Gastroesophageal sphincter (tissue), 4 donors: ENCODE results near the gene HS3ST1. TPM values are rescaled to one million over a fixed set of nuclear protein-coding genes. Genes with fewer than 3 reads are reported as not detected.

ENCODE experiments used
- ATAC-seq: fragments of 150-250 bp; one replicate; pipeline ENCODE4 v1.9.1; 2016; ENCODE audit warnings: mild to moderate bottlenecking, moderate library complexity
- H3K27ac ChIP-seq, 4 donors: fragments of 200-600 bp; sonication (generic) in 3 of 4; 1 replicate in 3 of 4; 2 replicates in 1 of 4; pipeline ENCODE4 v1.5.1; 2016 to 2019
- H3K27me3 ChIP-seq: fragments of 200-600 bp; sonication (generic); one replicate; pipeline ENCODE4 v1.5.1; 2019
- H3K36me3 ChIP-seq, 2 donors: fragments of 200-600 bp; sonication (generic); one replicate each; pipeline ENCODE4 v1.5.1; 2019; ENCODE audit warnings: control low read depth in 1 of 2
- H3K4me1 ChIP-seq, 3 donors: fragments of 200-600 bp; sonication (generic); 1 replicate in 2 of 3; 2 replicates in 1 of 3; pipeline ENCODE4 v1.5.1; 2016 to 2019; ENCODE audit warnings: control low read depth in 2 of 3
- H3K4me3 ChIP-seq, 2 donors: fragments of 200-600 bp; sonication (generic); one replicate each; pipeline ENCODE4 v1.5.1; 2019; ENCODE audit warnings: mild to moderate bottlenecking in 1 of 2, moderate library complexity in 1 of 2
- H3K9me3 ChIP-seq, 3 donors: fragments of 200-600 bp; sonication (generic); one replicate each; pipeline ENCODE4 v1.5.1; 2017 to 2019; ENCODE audit warnings: control low read depth in 2 of 3
- EP300 ChIP-seq: sonication (generic); formaldehyde crosslinking; IDR thresholded peaks from one replicate; pipeline ENCODE4 v1.6.1; 2017; ENCODE audit warnings: antibody characterized with exemption, mild to moderate bottlenecking
- POLR2A ChIP-seq, 2 donors: fragments of 450-650 bp; IDR thresholded peaks; one replicate each; pipeline ENCODE4 v1.6.1; 2017; ENCODE audit warnings: antibody characterized with exemption in 2 of 2, mild to moderate bottlenecking in 2 of 2, moderate library complexity in 1 of 2
- POLR2AphosphoS5 ChIP-seq: sonication (generic); formaldehyde crosslinking; IDR thresholded peaks from one replicate; pipeline ENCODE4 v1.6.1; 2017; ENCODE audit warnings: antibody characterized with exemption
- WGBS, 2 donors: methylation state at CpG; one replicate each; pipeline ENCODE4 v1.1.5; 2018; ENCODE audit warnings: low coverage in 1 of 2; 5-methylcytosine and 5-hydroxymethylcytosine counted together
- total RNA-seq, 4 donors: library from RNA; depleted of rRNA; stranded (reverse); fragments of >200 nt; gene quantifications; one replicate each; pipeline ENCODE4 v1.1.0, GENCODE V29; 2016
- TF ChIP-seq, protein P1 (sequence below), 4 experiments: fragments of 200-600 bp in 2 of 4; fragments of 450-650 bp in 2 of 4; sonication (generic) in 1 of 4; IDR thresholded peaks; one replicate each; pipeline ENCODE4 v1.5.1; 2017 to 2019; ENCODE audit warnings: antibody characterized with exemption in 4 of 4, mild to moderate bottlenecking in 2 of 4, moderate library complexity in 2 of 4

The HS3ST1 gene
- total RNA-seq, 4 donors from 2014 or later: 0.66 to 2.0 (median 1.4) TPM

GRCh38 chr4:11408233-11408967 lies 20.3 kb downstream of the HS3ST1 start:
- H3K27me3 ChIP-seq: no peaks in the 10 kb centered on the region
- H3K36me3 ChIP-seq: no peaks in the 10 kb centered on the region
- no peaks in the 10 kb centered on the region for H3K4me1 ChIP-seq
- TF ChIP-seq, protein P1, sequence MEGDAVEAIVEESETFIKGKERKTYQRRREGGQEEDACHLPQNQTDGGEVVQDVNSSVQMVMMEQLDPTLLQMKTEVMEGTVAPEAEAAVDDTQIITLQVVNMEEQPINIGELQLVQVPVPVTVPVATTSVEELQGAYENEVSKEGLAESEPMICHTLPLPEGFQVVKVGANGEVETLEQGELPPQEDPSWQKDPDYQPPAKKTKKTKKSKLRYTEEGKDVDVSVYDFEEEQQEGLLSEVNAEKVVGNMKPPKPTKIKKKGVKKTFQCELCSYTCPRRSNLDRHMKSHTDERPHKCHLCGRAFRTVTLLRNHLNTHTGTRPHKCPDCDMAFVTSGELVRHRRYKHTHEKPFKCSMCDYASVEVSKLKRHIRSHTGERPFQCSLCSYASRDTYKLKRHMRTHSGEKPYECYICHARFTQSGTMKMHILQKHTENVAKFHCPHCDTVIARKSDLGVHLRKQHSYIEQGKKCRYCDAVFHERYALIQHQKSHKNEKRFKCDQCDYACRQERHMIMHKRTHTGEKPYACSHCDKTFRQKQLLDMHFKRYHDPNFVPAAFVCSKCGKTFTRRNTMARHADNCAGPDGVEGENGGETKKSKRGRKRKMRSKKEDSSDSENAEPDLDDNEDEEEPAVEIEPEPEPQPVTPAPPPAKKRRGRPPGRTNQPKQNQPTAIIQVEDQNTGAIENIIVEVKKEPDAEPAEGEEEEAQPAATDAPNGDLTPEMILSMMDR (IDR thresholded peaks at IDR 0.05): no peak
- TF ChIP-seq EP300: no peak
- TF ChIP-seq POLR2AphosphoS5: no peak
- TF ChIP-seq POLR2A (IDR thresholded peaks at IDR 0.05): no peak
- H3K9me3 ChIP-seq: no peaks in the 10 kb centered on the region
- H3K4me3 ChIP-seq: no peak overlapping the region
- no peak overlapping the region for H3K27ac ChIP-seq
- 88 to 92% methylated on average over 2 to 5 of the region's 5 CpGs for WGBS, 2 donors
- no peak for ATAC-seq

GRCh38 chr4:11407551-11407950 lies 21.1 kb downstream of the HS3ST1 start:
- TF ChIP-seq POLR2A (IDR thresholded peaks at IDR 0.05) (no peak), POLR2AphosphoS5 (no peak), EP300 (no peak)
- TF ChIP-seq, protein P1 (IDR thresholded peaks at IDR 0.05): no peak
- no peak for ATAC-seq
- H3K27ac ChIP-seq: no peak overlapping the region
- no peaks in the 10 kb centered on the region for H3K4me1 ChIP-seq
- H3K36me3 ChIP-seq: no peaks in the 10 kb centered on the region
- no peak overlapping the region for H3K4me3 ChIP-seq
- WGBS, 2 donors: 79 to 85% methylated on average over 2 to 3 of the region's 3 CpGs
- no peaks in the 10 kb centered on the region for H3K27me3 ChIP-seq
- no peaks in the 10 kb centered on the region for H3K9me3 ChIP-seq

- no peaks in the 10 kb centered on the region for H3K27me3 ChIP-seq
- no peak for ATAC-seq
- no peak overlapping the region for H3K27ac ChIP-seq
- H3K36me3 ChIP-seq: peaks cover 0 to 7% of the 10 kb centered on the region in 2 donors
- no peaks in the 10 kb centered on the region for H3K4me1 ChIP-seq
- H3K4me3 ChIP-seq: no peak overlapping the region
- peaks cover 0 to 5% (median 0%) of the 10 kb centered on the region in 3 donors for H3K9me3 ChIP-seq
- WGBS, 2 donors: 77% methylated on average over 2 of the region's 2 CpGs; no CpG with 5 or more reads in 1 of the 2 donors
- no peak for TF ChIP-seq POLR2AphosphoS5
- TF ChIP-seq, protein P1 (IDR thresholded peaks at IDR 0.05): no peak
Measured at GRCh38 chr4:11404431-11404830, 24.3 kb downstream of the HS3ST1 start.

DNA sequence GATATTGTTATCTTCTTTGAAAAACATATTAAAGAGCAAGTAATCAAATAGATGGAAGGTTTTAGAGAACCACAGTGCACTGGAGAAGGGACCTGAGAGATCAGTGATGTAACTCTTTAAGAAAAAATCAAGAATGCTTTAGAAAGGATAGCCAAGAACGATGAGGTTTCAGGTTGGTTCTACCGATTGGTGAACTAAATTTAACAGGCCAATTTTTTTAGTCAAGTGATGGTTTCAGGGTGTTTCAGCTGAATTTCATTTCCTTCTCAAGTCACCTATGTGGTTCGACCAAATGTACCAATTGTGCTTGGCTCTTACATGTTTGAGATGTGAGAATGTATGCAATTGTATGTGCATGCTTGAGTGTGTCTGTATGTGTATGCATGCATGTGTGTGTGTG lies 26.5 kb downstream of the HS3ST1 start:
- Histone ChIP-seq H3K4me1 (no peaks in the 10 kb centered on the region), H3K27me3 (no peaks in the 10 kb centered on the region), H3K36me3 (peaks cover 0 to 14% of the 10 kb centered on the region in 2 donors), H3K9me3 (peaks cover 0 to 8% (median 0%) of the 10 kb centered on the region in 3 donors), H3K4me3 (no peak overlapping the region), H3K27ac (no peak overlapping the region)
- TF ChIP-seq POLR2AphosphoS5 (no peak), EP300 (no peak)
- 91 to 93% methylated on average over 3 of the region's 3 CpGs for WGBS, 2 donors
- no peak for ATAC-seq

DNA sequence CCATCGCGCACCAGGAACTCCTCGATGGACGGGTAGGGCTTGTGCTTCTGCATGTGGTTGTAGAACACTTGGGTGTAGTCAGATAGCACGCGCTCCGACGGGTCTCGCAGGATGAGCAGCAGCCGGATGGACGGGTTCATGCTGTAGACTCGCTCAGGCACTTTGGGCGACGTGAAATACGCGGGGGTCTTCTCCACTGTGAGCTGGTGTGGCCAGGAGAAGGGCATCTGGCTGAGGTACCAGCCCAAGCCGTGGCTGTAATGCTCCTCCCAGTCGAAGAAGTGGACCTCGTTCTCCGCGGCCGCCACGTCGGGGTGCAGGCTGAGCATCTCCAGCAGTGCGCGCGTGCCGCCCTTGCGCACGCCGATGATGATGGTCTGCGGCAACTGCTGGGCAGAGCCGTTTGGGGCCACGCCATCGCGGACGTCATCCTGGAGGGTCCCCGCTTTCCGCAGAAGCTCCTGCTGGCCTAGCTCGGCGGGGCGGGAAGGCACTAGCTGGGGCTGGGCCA lies 29.2 kb downstream of the HS3ST1 start:
- H3K9me3 ChIP-seq: peaks cover 0 to 8% (median 0%) of the 10 kb centered on the region in 3 donors
- H3K4me3 ChIP-seq: no peak overlapping the region
- 97 to 100% methylated on average over 2 to 7 of the region's 42 CpGs for WGBS, 2 donors
- no peaks in the 10 kb centered on the region for H3K4me1 ChIP-seq
- ATAC-seq: no peak
- TF ChIP-seq POLR2AphosphoS5: no peak
- TF ChIP-seq EP300: no peak
- no peak for TF ChIP-seq POLR2A (IDR thresholded peaks at IDR 0.05)
- TF ChIP-seq, protein P1 (IDR thresholded peaks at IDR 0.05): no peak
- H3K36me3 ChIP-seq: peaks cover 0 to 14% of the 10 kb centered on the region in 2 donors
- H3K27me3 ChIP-seq: no peaks in the 10 kb centered on the region
- no peak overlapping the region for H3K27ac ChIP-seq
